ENCODE data around the gene FGF23.

FGF23 gene

DNA sequence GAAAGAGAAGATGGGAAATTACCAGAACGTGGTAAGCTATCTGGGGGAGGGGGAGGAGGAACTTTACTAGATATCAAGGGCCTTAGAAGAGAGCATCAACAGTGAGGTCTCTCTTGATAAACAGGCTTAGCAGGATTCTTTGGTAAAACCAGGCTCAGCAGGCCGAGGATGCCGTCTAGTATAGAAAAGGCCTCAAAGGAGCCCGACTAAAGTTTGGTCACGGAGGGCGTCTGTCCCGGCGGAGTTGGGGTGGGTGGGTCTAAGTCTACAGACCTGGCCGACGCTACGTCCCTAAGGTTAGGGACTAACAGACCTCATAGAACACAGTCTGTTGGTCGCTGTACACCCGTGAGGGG, 59.0 kb downstream of the FGF23 start:
- no peak for DNase-seq (ENCODE audit: low read depth in 2 of 2, low spot score in 1 of 2)
